ENCODE results near the gene MAPK14. TPM values are rescaled to one million over a fixed set of nuclear protein-coding genes. Genes with fewer than 3 reads are reported as not detected.

The MAPK14 gene
- total RNA-seq, 1 donor from 2014 or later: 36.5 TPM

GRCh38 chr6:36136551-36136950 lies 108.9 kb downstream of the MAPK14 start:
- TF ChIP-seq CTCF (IDR thresholded peaks at IDR 0.05): no peak
- Mint-ChIP-seq H3K9me3 (ENCODE audit: low read depth) (no peaks in the 10 kb centered on the region), H3K36me3 (ENCODE audit: low read depth) (no peaks in the 10 kb centered on the region), H3K27me3 (ENCODE audit: low read depth) (no peaks in the 10 kb centered on the region), H3K27ac (ENCODE audit: unreplicated experiment) (no peak overlapping the region), H3K4me1 (ENCODE audit: low read depth) (peaks cover 3% of the 10 kb centered on the region), H3K4me3 (ENCODE audit: unreplicated experiment) (no peak overlapping the region)
- no peak for DNase-seq (ENCODE audit: low spot score)

- Mint-ChIP-seq H3K36me3 (ENCODE audit: low read depth) (no peaks in the 10 kb centered on the region), H3K4me1 (ENCODE audit: low read depth) (no peaks in the 10 kb centered on the region), H3K27me3 (ENCODE audit: low read depth) (no peaks in the 10 kb centered on the region), H3K27ac (ENCODE audit: unreplicated experiment) (no peak overlapping the region), H3K4me3 (ENCODE audit: unreplicated experiment) (no peak overlapping the region), H3K9me3 (ENCODE audit: low read depth) (no peaks in the 10 kb centered on the region)
- TF ChIP-seq CTCF (IDR thresholded peaks at IDR 0.05): no peak
- DNase-seq (ENCODE audit: low spot score): no peak
These were observed 111.1 kb downstream of the MAPK14 start for GRCh38 chr6:36138667-36139066.

- Mint-ChIP-seq H3K4me3 (ENCODE audit: unreplicated experiment) (no peak overlapping the region), H3K27me3 (ENCODE audit: low read depth) (no peaks in the 10 kb centered on the region), H3K9me3 (ENCODE audit: low read depth) (no peaks in the 10 kb centered on the region), H3K27ac (ENCODE audit: unreplicated experiment) (no peak overlapping the region), H3K36me3 (ENCODE audit: low read depth) (no peaks in the 10 kb centered on the region), H3K4me1 (ENCODE audit: low read depth) (no peaks in the 10 kb centered on the region)
- peak; percentile 49 for TF ChIP-seq CTCF (IDR thresholded peaks at IDR 0.05)
- DNase-seq (ENCODE audit: low spot score): no peak
These were observed 111.8 kb downstream of the MAPK14 start for GRCh38 chr6:36139431-36139830.

- H3K4me3 Mint-ChIP-seq (ENCODE audit: unreplicated experiment): no peak overlapping the region
- no peak overlapping the region for H3K27ac Mint-ChIP-seq (ENCODE audit: unreplicated experiment)
- no peak for TF ChIP-seq CTCF (IDR thresholded peaks at IDR 0.05)
- H3K27me3 Mint-ChIP-seq (ENCODE audit: low read depth): no peaks in the 10 kb centered on the region
- no peaks in the 10 kb centered on the region for H3K9me3 Mint-ChIP-seq (ENCODE audit: low read depth)
- DNase-seq (ENCODE audit: low spot score): no peak
- no peaks in the 10 kb centered on the region for H3K36me3 Mint-ChIP-seq (ENCODE audit: low read depth)
- no peaks in the 10 kb centered on the region for H3K4me1 Mint-ChIP-seq (ENCODE audit: low read depth)
These were observed 112.5 kb downstream of the MAPK14 start for GRCh38 chr6:36139991-36140710.

- no peak for TF ChIP-seq CTCF (IDR thresholded peaks at IDR 0.05)
- H3K36me3 Mint-ChIP-seq (ENCODE audit: low read depth): no peaks in the 10 kb centered on the region
These were observed 113.5 kb downstream of the MAPK14 start for GRCh38 chr6:36141091-36141490.

More at GRCh38 chr6:36141091-36141490, 113.5 kb downstream of the MAPK14 start:
- Mint-ChIP-seq H3K4me1 (ENCODE audit: low read depth) (no peaks in the 10 kb centered on the region), H3K4me3 (ENCODE audit: unreplicated experiment) (no peak overlapping the region), H3K27me3 (ENCODE audit: low read depth) (no peaks in the 10 kb centered on the region), H3K9me3 (ENCODE audit: low read depth) (no peaks in the 10 kb centered on the region), H3K27ac (ENCODE audit: unreplicated experiment) (no peak overlapping the region)
- DNase-seq (ENCODE audit: low spot score): no peak

All from chondrocyte (in vitro differentiated cells).